ENCODE data around the gene NUFIP1.

- TF ChIP-seq CTCF (IDR thresholded peaks at IDR 0.05; ENCODE audit: insufficient read depth, low read length) (no peak), POLR2AphosphoS5 (IDR thresholded peaks at IDR 0.05; ENCODE audit: low read depth) (no peak), REST (IDR thresholded peaks at IDR 0.05; ENCODE audit: insufficient replicate concordance, low read depth) (no peak), SPI1 (IDR thresholded peaks at IDR 0.05; ENCODE audit: borderline replicate concordance, low read depth) (no peak), GABPA (IDR thresholded peaks at IDR 0.05; ENCODE audit: low read depth) (no peak)
These were observed 80.6 kb downstream of the NUFIP1 start for GRCh38 chr13:44908712-44909111.
